ENCODE data around the gene NRDC. TPM values are rescaled to one million over a fixed set of nuclear protein-coding genes. Genes with fewer than 3 reads are reported as not detected.
A peak's percentile ranks its signal among the peaks of the same experiment; 100 is the strongest.

Gene NRDC
- polyA plus RNA-seq, 3 donors, result 66.8 to 92.0 (median 74.3) TPM

GRCh38 chr1:51856745-51857144 lies 21.8 kb downstream of the NRDC start:
- intact Hi-C loops (cut with micrococcal nuclease), result no loop called here
- Mint-ChIP-seq H3K27me3 (ENCODE audit: low read depth in 3 of 3) (no peaks in the 10 kb centered on the region), H3K4me1 (no peaks in the 10 kb centered on the region), H3K36me3 (peaks cover 28 to 42% of the 10 kb centered on the region in 2 donors), H3K4me3 (no peak overlapping the region), H3K9me3 (no peaks in the 10 kb centered on the region), H3K27ac (peak overlapping the region in 3 of 7 donors; percentile 12 to 28 (median 18))
- Histone ChIP-seq H3K79me2 (ENCODE audit: insufficient read depth, low read length) (peaks cover 55% of the 10 kb centered on the region), H4K20me1 (ENCODE audit: insufficient read depth, low read length) (peaks cover 70% of the 10 kb centered on the region), H3K4me3 (replicated peaks in 1 of 3; ENCODE audit: low read depth in 2 of 3, low read length in 3 of 3) (no peak overlapping the region), H3K9ac (ENCODE audit: insufficient read depth, low read length, poor library complexity, severe bottlenecking) (no peak overlapping the region), H2AFZ (ENCODE audit: insufficient read depth, low read depth, low read length, poor library complexity, severe bottlenecking) (no peak overlapping the region), H3K27ac (ENCODE audit: low read depth in 1 of 2, low read length in 2 of 2) (no peak overlapping the region), H3K4me1 (ENCODE audit: control insufficient read depth in 1 of 2, insufficient read depth in 2 of 2, low read length in 2 of 2) (no peaks in the 10 kb centered on the region), H3K27me3 (ENCODE audit: control insufficient read depth in 2 of 2, insufficient read depth in 2 of 2, low read length in 2 of 2) (no peaks in the 10 kb centered on the region), H3K36me3 (replicated peaks in 1 of 2; ENCODE audit: control insufficient read depth in 1 of 2, insufficient read depth in 2 of 2, low read length in 2 of 2) (peaks cover 22 to 43% of the 10 kb centered on the region in 2 donors), H3K4me2 (replicated peaks; ENCODE audit: extremely low read depth, low read length, poor library complexity, severe bottlenecking) (no peak overlapping the region), H3K9me3 (replicated peaks in 1 of 2; ENCODE audit: control insufficient read depth in 1 of 2, insufficient read depth in 1 of 2, low read length in 2 of 2) (no peaks in the 10 kb centered on the region)
- DNase-seq, result no peak
- TF ChIP-seq CTCF (IDR thresholded peaks at IDR 0.05), result no peak

GRCh38 chr1:51855624-51856023 lies 22.9 kb downstream of the NRDC start:
- no CpG with 5 or more reads among the region's 3 CpGs for WGBS (ENCODE audit: insufficient coverage)
- Mint-ChIP-seq H3K9me3 (no peaks in the 10 kb centered on the region), H3K36me3 (peaks cover 28 to 39% of the 10 kb centered on the region in 2 donors), H3K27me3 (ENCODE audit: low read depth in 3 of 3) (no peaks in the 10 kb centered on the region), H3K27ac (no peak overlapping the region), H3K4me3 (no peak overlapping the region), H3K4me1 (peaks cover 5% of the 10 kb centered on the region)
- no peak for TF ChIP-seq CTCF (IDR thresholded peaks at IDR 0.05)
- intact Hi-C loops (cut with micrococcal nuclease), result no loop called here
- no peak for DNase-seq
- Histone ChIP-seq H3K9me3 (replicated peaks in 1 of 2; ENCODE audit: control insufficient read depth in 1 of 2, insufficient read depth in 1 of 2, low read length in 2 of 2) (no peaks in the 10 kb centered on the region), H3K4me3 (replicated peaks in 1 of 3; ENCODE audit: low read depth in 2 of 3, low read length in 3 of 3) (no peak overlapping the region), H3K4me2 (replicated peaks; ENCODE audit: extremely low read depth, low read length, poor library complexity, severe bottlenecking) (no peak overlapping the region), H3K36me3 (replicated peaks in 1 of 2; ENCODE audit: control insufficient read depth in 1 of 2, insufficient read depth in 2 of 2, low read length in 2 of 2) (peaks cover 22 to 43% of the 10 kb centered on the region in 2 donors), H3K4me1 (ENCODE audit: control insufficient read depth in 1 of 2, insufficient read depth in 2 of 2, low read length in 2 of 2) (no peaks in the 10 kb centered on the region), H4K20me1 (ENCODE audit: insufficient read depth, low read length) (peaks cover 73% of the 10 kb centered on the region), H3K79me2 (ENCODE audit: insufficient read depth, low read length) (peaks cover 48% of the 10 kb centered on the region), H2AFZ (ENCODE audit: insufficient read depth, low read depth, low read length, poor library complexity, severe bottlenecking) (no peak overlapping the region), H3K9ac (ENCODE audit: insufficient read depth, low read length, poor library complexity, severe bottlenecking) (no peak overlapping the region), H3K27ac (ENCODE audit: low read depth in 1 of 2, low read length in 2 of 2) (no peak overlapping the region), H3K27me3 (ENCODE audit: control insufficient read depth in 2 of 2, insufficient read depth in 2 of 2, low read length in 2 of 2) (no peaks in the 10 kb centered on the region)
